Lower lobe of right lung (tissue), 2 donors: ENCODE results near the gene ATRNL1. TPM values are rescaled to one million over a fixed set of nuclear protein-coding genes. Genes with fewer than 3 reads are reported as not detected.

Source experiments
- ATAC-seq, 2 donors: fragments of 200-7000 bp; cut with Tn5 transposase; one replicate each; pipeline ENCODE4 v1.9.1; 2020 to 2022; ENCODE audit warnings: mild to moderate bottlenecking in 2 of 2, moderate library complexity in 2 of 2
- DNase-seq: peaks from one replicate; pipeline ENCODE4 v3.0.0-alpha.2; 2020
- H3K27ac ChIP-seq: fragments of 200-600 bp; one replicate; pipeline ENCODE4 v1.8.0; 2022
- H3K27me3 ChIP-seq: fragments of 200-600 bp; one replicate; pipeline ENCODE4 v1.8.0; 2022; ENCODE audit warnings: low read depth
- H3K36me3 ChIP-seq: fragments of 200-600 bp; one replicate; pipeline ENCODE4 v1.8.0; 2022; ENCODE audit warnings: mild to moderate bottlenecking
- H3K4me1 ChIP-seq: fragments of 200-600 bp; one replicate; pipeline ENCODE4 v1.8.0; 2022
- H3K4me3 ChIP-seq: fragments of 200-600 bp; one replicate; pipeline ENCODE4 v1.8.0; 2022; ENCODE audit warnings: mild to moderate bottlenecking
- H3K9me3 ChIP-seq: fragments of 200-600 bp; one replicate; pipeline ENCODE4 v1.8.0; 2022
- CTCF ChIP-seq: fragments of 200-600 bp; IDR thresholded peaks from one replicate; pipeline ENCODE4 v1.8.0; 2022; ENCODE audit warnings: antibody characterized with exemption, mild to moderate bottlenecking
- intact Hi-C: fragments of 100-400 bp; cut with DNase I; formaldehyde crosslinking; loops from one replicate; pipeline ENCODE4 v1.11.0; 2022
- total RNA-seq: library from RNA; stranded (reverse); fragmentation: NEBNext Ultra II Directional; extraction: Animal tissue kit (Norgen Biotek cat#: 25700); gene quantifications from one replicate; pipeline ENCODE4 v1.2.1, GENCODE V29; 2021
- donor health status: DM: no; HTN: yes; CAD: no; lungs with severe emphysema.

ATRNL1 gene
- total RNA-seq, 1 donor from 2014 or later: 0.92 TPM

- no peak for TF ChIP-seq CTCF
- Histone ChIP-seq H3K27me3 (no peaks in the 10 kb centered on the region), H3K36me3 (no peaks in the 10 kb centered on the region), H3K4me3 (no peak overlapping the region), H3K4me1 (no peaks in the 10 kb centered on the region), H3K9me3 (no peaks in the 10 kb centered on the region), H3K27ac (no peak overlapping the region)
- ATAC-seq (no peak), DNase-seq (no peak)
- intact Hi-C loops: no loop called here
Measured at GRCh38 chr10:115047705-115048104, 45.5 kb upstream of the ATRNL1 start.

GRCh38 chr10:115049318-115049717 is 43.8 kb upstream of the ATRNL1 start:
- H3K27ac ChIP-seq: no peak overlapping the region
- TF ChIP-seq CTCF: no peak
- H3K9me3 ChIP-seq: no peaks in the 10 kb centered on the region
- no peak for ATAC-seq
- no peaks in the 10 kb centered on the region for H3K36me3 ChIP-seq
- no peak overlapping the region for H3K4me3 ChIP-seq
- no peaks in the 10 kb centered on the region for H3K4me1 ChIP-seq
- DNase-seq: no peak
- intact Hi-C loops: no loop called here
- H3K27me3 ChIP-seq: no peaks in the 10 kb centered on the region

GRCh38 chr10:115049960-115050359 is 43.2 kb upstream of the ATRNL1 start:
- Histone ChIP-seq H3K27ac (no peak overlapping the region), H3K36me3 (no peaks in the 10 kb centered on the region), H3K4me3 (no peak overlapping the region), H3K27me3 (no peaks in the 10 kb centered on the region), H3K4me1 (no peaks in the 10 kb centered on the region), H3K9me3 (no peaks in the 10 kb centered on the region)
- ATAC-seq (no peak), DNase-seq (no peak)
- TF ChIP-seq CTCF: no peak
- intact Hi-C loops: no loop called here

GRCh38 chr10:115050375-115051010 is 42.7 kb upstream of the ATRNL1 start:
- ATAC-seq (no peak), DNase-seq (no peak)
- H3K27ac ChIP-seq: no peak overlapping the region
- H3K27me3 ChIP-seq: no peaks in the 10 kb centered on the region
- H3K4me3 ChIP-seq: no peak overlapping the region
- H3K4me1 ChIP-seq: no peaks in the 10 kb centered on the region
- no peaks in the 10 kb centered on the region for H3K9me3 ChIP-seq
- intact Hi-C loops: no loop called here
- TF ChIP-seq CTCF: no peak
- no peaks in the 10 kb centered on the region for H3K36me3 ChIP-seq

GRCh38 chr10:115051216-115051615 is 41.9 kb upstream of the ATRNL1 start:
- DNase-seq (no peak), ATAC-seq (no peak)
- intact Hi-C loops: no loop called here
- Histone ChIP-seq H3K27ac (no peak overlapping the region), H3K4me1 (no peaks in the 10 kb centered on the region), H3K9me3 (no peaks in the 10 kb centered on the region), H3K27me3 (no peaks in the 10 kb centered on the region), H3K4me3 (no peak overlapping the region), H3K36me3 (no peaks in the 10 kb centered on the region)
- no peak for TF ChIP-seq CTCF

GRCh38 chr10:115052226-115052625 is 40.9 kb upstream of the ATRNL1 start:
- no peak for DNase-seq

More at GRCh38 chr10:115052226-115052625, 40.9 kb upstream of the ATRNL1 start:
- intact Hi-C loops: no loop called here
- no peaks in the 10 kb centered on the region for H3K36me3 ChIP-seq
- ATAC-seq: no peak
- no peak overlapping the region for H3K27ac ChIP-seq
- TF ChIP-seq CTCF: no peak
- no peaks in the 10 kb centered on the region for H3K4me1 ChIP-seq
- H3K27me3 ChIP-seq: no peaks in the 10 kb centered on the region
- H3K9me3 ChIP-seq: no peaks in the 10 kb centered on the region
- no peak overlapping the region for H3K4me3 ChIP-seq
